ENCODE data around the gene KDM2B. TPM values are rescaled to one million over a fixed set of nuclear protein-coding genes. Genes with fewer than 3 reads are reported as not detected.

The KDM2B gene
- total and polyA plus RNA-seq, 2 experiments from 2014 or later: 59.4 to 161 TPM

- peaks cover 5% of the 10 kb centered on the region; the same call in 2 of the 3 replicates for H3K4me1 Mint-ChIP-seq
- H3K27me3 Mint-ChIP-seq (ENCODE audit: insufficient read depth, low read depth, poor library complexity): peaks cover 12% of the 10 kb centered on the region
- ATAC-seq (no peak), DNase-seq (ENCODE audit: low spot score) (no peak)
- Histone ChIP-seq H3K27me3 (ENCODE audit: insufficient read depth) (no peaks in the 10 kb centered on the region), H3K4me3 (no peak overlapping the region), H3K9me2 (ENCODE audit: insufficient read depth) (no peaks in the 10 kb centered on the region), H2AFZ (no peak overlapping the region), H4K20me1 (replicated peaks; ENCODE audit: insufficient read depth) (peaks cover 23% of the 10 kb centered on the region), H3K4me2 (no peak overlapping the region), H3K27ac (ENCODE audit: low read depth) (no peak overlapping the region), H3K79me2 (replicated peaks; ENCODE audit: insufficient read depth) (peaks cover 28% of the 10 kb centered on the region), H3K36me3 (ENCODE audit: insufficient read depth) (peaks cover 5% of the 10 kb centered on the region; the same call in 1 of the 2 replicates), H3K4me1 (ENCODE audit: insufficient read depth) (peaks cover 5% of the 10 kb centered on the region; the same call in 1 of the 2 replicates), H3F3A (replicated peaks; ENCODE audit: low read depth) (peaks cover 31% of the 10 kb centered on the region; the same call in 1 of the 2 replicates)
- peaks cover 71% of the 10 kb centered on the region for H3K36me3 Mint-ChIP-seq (ENCODE audit: low read depth)
- H3K9me3 Mint-ChIP-seq: no peaks in the 10 kb centered on the region
- TF ChIP-seq STAT1 (IDR thresholded peaks at IDR 0.05; ENCODE audit: unreplicated experiment) (no peak), CREB1 (CRISPR knock-in tag; IDR thresholded peaks at IDR 0.05; ENCODE audit: low read depth) (no peak), CTCF (conservative IDR thresholded peaks at IDR 0.05; ENCODE audit: low read depth in 2 of 2) (no peak), ZNF331 (CRISPR knock-in tag; IDR thresholded peaks at IDR 0.05; ENCODE audit: low read depth) (no peak), REST (IDR thresholded peaks at IDR 0.05; ENCODE audit: unreplicated experiment) (no peak), EZH2 (IDR thresholded peaks at IDR 0.05; ENCODE audit: low read depth, unreplicated experiment) (no peak), JUNB (IDR thresholded peaks at IDR 0.05; ENCODE audit: unreplicated experiment) (no peak), POLR2AphosphoS5 (IDR thresholded peaks at IDR 0.05; ENCODE audit: low read depth) (no peak)
- no peak overlapping the region for H3K4me3 Mint-ChIP-seq
- no peak overlapping the region for H3K27ac Mint-ChIP-seq
These were observed 76.3 kb downstream of the KDM2B start for GRCh38 chr12:121504505-121504904.

GRCh38 chr12:121503395-121503794, 77.4 kb downstream of the KDM2B start:
- Histone ChIP-seq H2AFZ (no peak overlapping the region), H3K4me3 (no peak overlapping the region), H3K36me3 (ENCODE audit: insufficient read depth) (peaks cover 3% of the 10 kb centered on the region; the same call in 1 of the 2 replicates), H3K4me1 (ENCODE audit: insufficient read depth) (peaks cover 5% of the 10 kb centered on the region; the same call in 1 of the 2 replicates), H3K27ac (ENCODE audit: low read depth) (no peak overlapping the region), H3K9me2 (ENCODE audit: insufficient read depth) (no peaks in the 10 kb centered on the region), H3K27me3 (ENCODE audit: insufficient read depth) (no peaks in the 10 kb centered on the region), H3F3A (replicated peaks; ENCODE audit: low read depth) (peaks cover 27% of the 10 kb centered on the region; the same call in 1 of the 2 replicates), H3K79me2 (replicated peaks; ENCODE audit: insufficient read depth) (peaks cover 31% of the 10 kb centered on the region), H3K4me2 (no peak overlapping the region), H4K20me1 (replicated peaks; ENCODE audit: insufficient read depth) (peaks cover 30% of the 10 kb centered on the region)
- Mint-ChIP-seq H3K9me3 (no peaks in the 10 kb centered on the region), H3K27ac (no peak overlapping the region), H3K27me3 (ENCODE audit: insufficient read depth, low read depth, poor library complexity) (peaks cover 9% of the 10 kb centered on the region), H3K4me1 (peaks cover 5% of the 10 kb centered on the region; the same call in 2 of the 3 replicates), H3K36me3 (ENCODE audit: low read depth) (peaks cover 61% of the 10 kb centered on the region), H3K4me3 (no peak overlapping the region)
- DNase-seq (ENCODE audit: low spot score) (no peak), ATAC-seq (no peak)
- TF ChIP-seq REST (IDR thresholded peaks at IDR 0.05; ENCODE audit: unreplicated experiment): no peak

Measured in GM23338 (cell line).